ENCODE results near the gene KANK4. TPM values are rescaled to one million over a fixed set of nuclear protein-coding genes. Genes with fewer than 3 reads are reported as not detected.
"Not testable (repeated sequence)": the region's sequence is repeated elsewhere in the genome, so short reads cannot be mapped to it uniquely, and the experiment has no call there.

The KANK4 gene
- total RNA-seq, 1 donor from 2014 or later: 2.4 TPM

- no peak for ATAC-seq
- no peak for DNase-seq (ENCODE audit: low spot score)
Measured at GRCh38 chr1:62276791-62277190, 42.4 kb downstream of the KANK4 start.

- DNase-seq (ENCODE audit: low spot score) (no peak), ATAC-seq (no peak)
Measured at GRCh38 chr1:62274496-62275485, 44.4 kb downstream of the KANK4 start.

- ATAC-seq (no peak), DNase-seq (ENCODE audit: low spot score) (no peak)
Measured at GRCh38 chr1:62273953-62274352, 45.3 kb downstream of the KANK4 start.

GRCh38 chr1:62271948-62272728 lies 47.1 kb downstream of the KANK4 start:
- no peak for ATAC-seq
- DNase-seq (ENCODE audit: low spot score): no peak

GRCh38 chr1:62271134-62271533 lies 48.1 kb downstream of the KANK4 start:
- DNase-seq (ENCODE audit: low spot score): no peak
- no peak for ATAC-seq

GRCh38 chr1:62269851-62270495 lies 49.3 kb downstream of the KANK4 start:
- ATAC-seq: no peak
- no peak for DNase-seq (ENCODE audit: low spot score)

- ATAC-seq (no peak), DNase-seq (ENCODE audit: low spot score) (no peak)
Measured at GRCh38 chr1:62269439-62269838, 49.8 kb downstream of the KANK4 start.

GRCh38 chr1:62268315-62268714 lies 50.9 kb downstream of the KANK4 start:
- DNase-seq (ENCODE audit: low spot score) (no peak), ATAC-seq (no peak)

- no peak for DNase-seq (ENCODE audit: low spot score)
- ATAC-seq: no peak
Measured at GRCh38 chr1:62265956-62266935, 53.0 kb downstream of the KANK4 start.

- no peak for ATAC-seq
- no peak for DNase-seq (ENCODE audit: low spot score)
Measured at GRCh38 chr1:62263814-62264353, 55.4 kb downstream of the KANK4 start.

- DNase-seq (ENCODE audit: low spot score) (no peak), ATAC-seq (no peak)
Measured at GRCh38 chr1:62263006-62263813, 56.0 kb downstream of the KANK4 start.

GRCh38 chr1:62260688-62261087 lies 58.5 kb downstream of the KANK4 start:
- DNase-seq (ENCODE audit: low spot score): no peak
- ATAC-seq: no peak

GRCh38 chr1:62259551-62259950 lies 59.7 kb downstream of the KANK4 start:
- DNase-seq (ENCODE audit: low spot score) (no peak), ATAC-seq (no peak)

- ATAC-seq: no peak
- no peak for DNase-seq (ENCODE audit: low spot score)
Measured at GRCh38 chr1:62250126-62250726, 69.0 kb downstream of the KANK4 start.

- no peak for ATAC-seq
- no peak for DNase-seq (ENCODE audit: low spot score)
Measured at GRCh38 chr1:62247391-62248168, 71.7 kb downstream of the KANK4 start.

GRCh38 chr1:62245201-62245600 lies 74.0 kb downstream of the KANK4 start:
- DNase-seq (ENCODE audit: low spot score): no peak
- ATAC-seq: no peak

- ATAC-seq; DNase-seq (ENCODE audit: low spot score): not testable (repeated sequence)
Measured at GRCh38 chr1:62244380-62244779, 74.9 kb downstream of the KANK4 start.
